Measurements from ENCODE around the gene CACNA2D2. TPM values are rescaled to one million over a fixed set of nuclear protein-coding genes. Genes with fewer than 3 reads are reported as not detected.

The CACNA2D2 gene
- polyA plus RNA-seq, 1 of the 3 experiments (the other 2 are of a cell fraction) = 1.1 TPM

DNA sequence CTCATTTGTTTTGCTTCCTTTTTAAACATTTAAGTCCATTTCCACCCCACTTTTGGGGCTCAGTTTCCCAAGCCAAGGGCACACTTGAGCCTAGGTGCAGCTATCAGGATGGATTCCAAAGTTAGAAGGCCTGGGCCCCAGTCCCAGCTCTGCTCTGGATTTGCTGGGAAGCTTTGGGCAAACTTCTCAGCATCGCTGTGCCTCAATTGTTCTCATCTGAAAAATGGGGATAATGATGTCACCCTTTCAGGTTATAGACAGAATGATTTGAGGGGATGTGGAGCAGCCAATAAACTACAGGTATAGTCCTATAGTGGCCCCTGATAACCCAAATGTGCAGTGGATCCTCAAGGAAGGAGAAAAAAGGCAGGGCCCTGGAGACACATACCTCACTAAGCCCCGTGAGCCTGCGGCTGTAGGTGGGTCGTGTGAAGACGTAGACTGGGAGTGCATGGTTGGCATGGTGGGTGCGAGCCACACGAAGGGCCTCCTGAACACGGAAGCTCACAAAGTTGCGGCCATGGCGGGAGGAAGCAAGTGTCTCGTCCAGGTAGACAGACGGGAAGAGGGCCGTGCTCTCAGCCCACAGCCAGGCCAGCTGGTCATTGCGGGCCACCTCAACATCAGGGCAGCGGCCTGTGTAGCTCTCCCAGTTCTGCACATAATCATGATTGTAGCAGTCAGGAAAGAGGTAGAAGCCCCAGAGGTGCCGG, 184.1 kb downstream of the CACNA2D2 start (continued):
- TF ChIP-seq RXRA (IDR thresholded peaks at IDR 0.05; ENCODE audit: borderline replicate concordance, low read depth) (no peak), TAF1 (IDR thresholded peaks at IDR 0.05; ENCODE audit: borderline replicate concordance, low read depth, low read length) (no peak), NFIC (IDR thresholded peaks at IDR 0.05; ENCODE audit: borderline replicate concordance) (no peak), TEAD4 (IDR thresholded peaks at IDR 0.05; ENCODE audit: borderline replicate concordance, insufficient read depth) (no peak)

DNA sequence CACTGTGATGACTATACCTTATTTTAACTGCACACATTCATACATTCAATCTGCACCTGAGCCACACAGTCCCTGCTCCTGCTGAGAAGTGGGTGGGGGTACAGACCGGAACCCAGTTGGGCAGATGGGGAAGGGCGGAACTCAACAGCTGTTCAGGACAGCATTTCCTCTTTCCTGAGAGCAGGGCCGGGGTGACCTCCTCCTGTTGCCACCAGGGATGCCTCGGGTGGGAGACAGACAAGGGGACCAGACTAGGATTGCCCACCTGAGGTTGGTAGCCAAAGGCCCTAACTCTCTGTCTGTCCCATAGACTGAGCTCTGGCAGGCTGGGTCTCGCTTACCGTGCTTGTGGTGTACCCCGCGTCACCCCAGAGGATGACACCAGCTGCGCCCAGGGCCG, 184.8 kb downstream of the CACNA2D2 start:
- ChIA-PET POLR2A (no interaction called here), CTCF (interaction anchor here (1.1 to 5.9 kb wide), 5 partner anchors 10 to 126 kb away, joined by 3 to 45 read pairs (median 6); partner anchors contain the start of genes HYAL1, HYAL3, IFRD2 and NAA80)
- Histone ChIP-seq H3K36me3 (replicated peaks in 1 of 2; ENCODE audit: control insufficient read depth in 1 of 2, insufficient read depth in 2 of 2, low read length in 1 of 2) (peaks cover 15 to 30% of the 10 kb centered on the region in 2 experiments), H3K27ac (ENCODE audit: low read depth in 2 of 2, low read length in 1 of 2) (no peak overlapping the region), H4K20me1 (ENCODE audit: insufficient read depth) (no peaks in the 10 kb centered on the region), H3K9me3 (no peaks in the 10 kb centered on the region), H3K27me3 (ENCODE audit: insufficient read depth) (no peaks in the 10 kb centered on the region), H2AFZ (ENCODE audit: low read depth) (no peak overlapping the region), H3K4me1 (ENCODE audit: control insufficient read depth in 1 of 2, insufficient read depth in 2 of 2, low read depth in 1 of 2, low read length in 1 of 2) (peaks cover 0 to 37% of the 10 kb centered on the region in 2 experiments; a peak in 2 of 4 replicates), H3K9me2 (no peaks in the 10 kb centered on the region), H3K9ac (no peak overlapping the region), H3F3A (replicated peaks; ENCODE audit: insufficient read depth) (peaks cover 9% of the 10 kb centered on the region), H3K79me2 (ENCODE audit: insufficient read depth) (peaks cover 39% of the 10 kb centered on the region), H3K4me2 (no peak overlapping the region; the same call in 1 of the 2 replicates), H3K4me3 (ENCODE audit: low read depth in 2 of 2, low read length in 1 of 2) (no peak overlapping the region)
- TF ChIP-seq FOSL2 (IDR thresholded peaks at IDR 0.05; ENCODE audit: borderline replicate concordance, low read depth) = no peak
- TF ChIP-seq CHD2 (IDR thresholded peaks at IDR 0.05; ENCODE audit: low read length, partially characterized antibody) = no peak
- DNase-seq = no peak
- WGBS (ENCODE audit: low lambda C conversion rate) = 94% methylated on average over 3 of the region's 10 CpGs

DNA sequence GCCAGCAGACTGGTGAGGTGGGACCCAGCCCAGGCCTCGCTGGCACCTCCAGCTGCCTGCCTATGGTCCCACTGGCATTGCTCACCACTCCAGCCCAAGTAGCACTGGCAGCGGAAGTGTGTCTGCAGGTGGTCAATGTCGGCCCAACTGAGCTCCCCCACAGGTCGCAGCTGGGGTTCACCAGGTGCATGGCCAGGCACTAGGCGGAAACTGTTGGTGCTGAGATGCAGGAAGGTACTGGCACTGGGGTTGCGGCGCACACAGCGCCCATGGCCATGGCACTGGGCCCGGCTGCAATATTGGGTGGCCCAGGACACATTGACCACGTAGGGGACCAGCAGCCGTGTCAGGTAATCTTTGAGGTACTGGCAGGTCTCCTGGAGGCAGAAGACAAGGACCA, 185.3 kb downstream of the CACNA2D2 start:
- H3K4me2 ChIP-seq = no peak overlapping the region
- no peak overlapping the region for H3K4me3 ChIP-seq (ENCODE audit: low read depth in 2 of 2, low read length in 1 of 2)
- CTCF ChIA-PET = interaction anchor here (1.6 to 5.9 kb wide), 2 partner anchors 16 to 25 kb away, joined by 6 to 45 read pairs; partner anchors contain the start of genes HYAL1, HYAL3, IFRD2 and NAA80

More for the DNA sequence above, 185.3 kb downstream of the CACNA2D2 start:
- Histone ChIP-seq H3K79me2 (ENCODE audit: insufficient read depth) (peaks cover 39% of the 10 kb centered on the region), H2AFZ (ENCODE audit: low read depth) (no peak overlapping the region), H3K36me3 (replicated peaks in 1 of 2; ENCODE audit: control insufficient read depth in 1 of 2, insufficient read depth in 2 of 2, low read length in 1 of 2) (peaks cover 15 to 30% of the 10 kb centered on the region in 2 experiments), H3K27me3 (ENCODE audit: insufficient read depth) (no peaks in the 10 kb centered on the region), H3K4me1 (ENCODE audit: control insufficient read depth in 1 of 2, insufficient read depth in 2 of 2, low read depth in 1 of 2, low read length in 1 of 2) (peaks cover 0 to 37% of the 10 kb centered on the region in 2 experiments; a peak in 2 of 4 replicates), H3K9ac (no peak overlapping the region), H3F3A (replicated peaks; ENCODE audit: insufficient read depth) (peaks cover 9% of the 10 kb centered on the region), H3K27ac (ENCODE audit: low read depth in 2 of 2, low read length in 1 of 2) (no peak overlapping the region; a peak in 1 of 4 replicates), H3K9me2 (no peaks in the 10 kb centered on the region), H4K20me1 (ENCODE audit: insufficient read depth) (no peaks in the 10 kb centered on the region), H3K9me3 (no peaks in the 10 kb centered on the region)
- TF ChIP-seq EZH2phosphoT487 (IDR thresholded peaks at IDR 0.05; ENCODE audit: borderline replicate concordance, low read depth) (no peak), TEAD4 (IDR thresholded peaks at IDR 0.05; ENCODE audit: borderline replicate concordance, insufficient read depth) (no peak), NRF1 (IDR thresholded peaks at IDR 0.05; ENCODE audit: low read depth, low read length) (no peak), CHD2 (IDR thresholded peaks at IDR 0.05; ENCODE audit: low read length, partially characterized antibody) (no peak), SIN3A (IDR thresholded peaks at IDR 0.05; ENCODE audit: borderline replicate concordance, low read depth, low read length) (no peak)
- TF ChIP-seq, protein P1, sequence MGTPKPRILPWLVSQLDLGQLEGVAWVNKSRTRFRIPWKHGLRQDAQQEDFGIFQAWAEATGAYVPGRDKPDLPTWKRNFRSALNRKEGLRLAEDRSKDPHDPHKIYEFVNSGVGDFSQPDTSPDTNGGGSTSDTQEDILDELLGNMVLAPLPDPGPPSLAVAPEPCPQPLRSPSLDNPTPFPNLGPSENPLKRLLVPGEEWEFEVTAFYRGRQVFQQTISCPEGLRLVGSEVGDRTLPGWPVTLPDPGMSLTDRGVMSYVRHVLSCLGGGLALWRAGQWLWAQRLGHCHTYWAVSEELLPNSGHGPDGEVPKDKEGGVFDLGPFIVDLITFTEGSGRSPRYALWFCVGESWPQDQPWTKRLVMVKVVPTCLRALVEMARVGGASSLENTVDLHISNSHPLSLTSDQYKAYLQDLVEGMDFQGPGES (IDR thresholded peaks at IDR 0.05; ENCODE audit: low read depth, low read length) = no peak
- WGBS (ENCODE audit: low lambda C conversion rate) = no CpG with 5 or more reads among the region's 11 CpGs
- POLR2A ChIA-PET = no interaction called here
- DNase-seq = no peak

All from SK-N-SH (cell line).